ENCODE results near the gene AVPR2.

The AVPR2 gene

DNA sequence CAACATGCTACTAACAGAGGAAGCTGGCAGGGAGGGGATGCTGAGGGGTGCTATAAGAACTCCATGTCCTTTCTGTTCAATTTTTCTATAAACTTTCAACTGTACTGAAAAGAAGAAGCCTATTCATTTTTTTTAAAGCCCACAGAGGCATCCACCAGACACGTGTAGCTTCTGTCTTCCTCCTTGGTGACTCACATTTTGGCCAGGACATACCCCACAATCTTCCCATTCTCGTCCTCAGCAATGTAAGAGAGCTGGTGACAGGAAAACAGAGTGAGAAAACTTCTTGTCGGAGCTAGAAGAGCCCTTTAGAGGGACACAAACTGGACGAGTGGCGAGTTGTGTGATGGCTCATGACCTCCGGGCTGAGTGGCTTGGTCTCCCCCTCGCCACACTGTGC lies 29.3 kb downstream of the AVPR2 start:
- DNase-seq: no peak

DNA sequence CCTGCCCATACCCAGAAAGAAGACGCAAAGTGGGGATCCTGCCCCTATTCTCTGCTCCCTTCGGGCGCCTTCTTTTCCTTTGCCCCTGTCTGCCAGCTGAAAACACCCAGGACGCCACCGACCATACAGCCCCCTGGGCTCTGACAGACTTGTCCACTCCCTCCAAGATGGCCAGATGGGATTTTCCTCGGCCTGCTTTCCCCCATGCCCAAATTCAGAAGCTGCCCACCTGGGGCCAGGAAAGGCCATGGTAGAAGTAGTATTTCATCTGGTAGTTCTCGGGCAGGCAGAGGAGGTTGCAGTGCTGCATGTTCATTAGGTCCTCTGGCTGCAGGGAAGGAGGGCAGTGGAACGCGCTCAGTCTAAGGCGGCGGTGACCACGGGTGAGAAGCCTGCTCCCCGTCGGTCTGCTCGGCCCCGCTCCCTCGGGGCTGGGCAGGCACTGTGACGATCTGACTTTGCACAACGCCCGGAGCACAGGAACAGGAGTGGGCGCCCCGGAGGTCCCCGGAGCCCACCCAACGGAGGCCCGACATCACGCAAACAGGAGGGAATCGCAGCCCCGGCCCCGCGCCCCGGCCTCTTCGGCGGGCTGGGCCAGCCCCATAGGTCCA lies 29.8 kb downstream of the AVPR2 start:
- DNase-seq: no peak

DNA sequence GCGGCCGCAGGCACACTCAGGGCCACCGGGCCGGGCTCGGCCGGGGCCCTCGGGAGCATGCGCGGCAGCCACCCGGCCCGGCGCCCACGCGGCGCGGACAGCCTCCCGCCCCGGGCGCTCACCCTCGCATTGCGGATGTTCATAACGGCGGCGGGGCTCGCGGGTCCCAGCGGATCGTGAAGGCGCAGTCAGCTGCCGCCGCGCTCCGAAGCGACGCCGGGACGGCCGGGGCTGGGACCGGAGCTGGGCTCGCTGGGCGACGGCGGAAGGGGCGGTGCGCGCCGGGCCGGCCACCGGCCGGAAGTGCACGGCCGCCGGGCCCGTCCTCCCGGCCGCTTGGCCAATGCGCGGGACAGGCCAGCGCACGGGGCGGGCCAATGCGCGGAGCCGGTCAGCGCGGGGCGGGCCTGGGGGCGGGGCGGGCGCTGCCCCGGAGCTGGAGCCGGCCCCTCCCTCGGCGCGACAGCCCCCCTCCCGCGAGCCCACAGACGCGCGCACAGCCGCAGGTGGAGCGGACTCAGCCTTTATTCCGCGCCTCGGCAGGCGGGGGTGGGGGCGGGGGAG lies 30.4 kb downstream of the AVPR2 start, which contains the start of gene NAA10:
Gene NAA10, minus strand, starts transcription at position 276 of the 564 bp plus-strand sequence. Its CDS starts 133 bp downstream, at position 143.
- peak; percentile 88 for DNase-seq

DNA sequence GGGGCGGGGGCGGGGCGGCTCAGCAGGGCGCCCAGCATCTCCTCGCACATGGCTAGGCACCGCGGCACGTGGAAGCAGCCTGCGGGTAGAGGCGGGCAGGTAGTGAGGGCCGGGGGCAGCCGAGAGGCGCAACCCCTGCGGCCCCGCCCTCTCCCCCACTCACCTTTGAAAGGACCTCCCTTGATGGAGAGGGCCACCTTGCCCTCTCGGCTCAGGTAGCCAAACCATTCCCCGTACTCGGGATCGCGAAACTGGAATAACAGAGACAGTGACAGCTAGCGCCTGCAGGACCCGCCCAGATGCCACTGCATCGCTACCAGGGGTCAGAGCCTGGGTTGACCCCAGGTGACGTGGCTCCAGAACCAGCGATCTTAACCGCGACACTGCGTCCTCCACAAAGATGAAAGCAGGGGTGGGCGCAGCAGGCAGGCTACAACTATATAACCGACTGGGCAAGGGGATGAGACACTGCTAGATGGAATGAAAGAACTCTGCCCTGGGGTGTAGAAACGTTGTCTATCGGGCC lies 30.9 kb downstream of the AVPR2 start:
- DNase-seq: no peak

DNA sequence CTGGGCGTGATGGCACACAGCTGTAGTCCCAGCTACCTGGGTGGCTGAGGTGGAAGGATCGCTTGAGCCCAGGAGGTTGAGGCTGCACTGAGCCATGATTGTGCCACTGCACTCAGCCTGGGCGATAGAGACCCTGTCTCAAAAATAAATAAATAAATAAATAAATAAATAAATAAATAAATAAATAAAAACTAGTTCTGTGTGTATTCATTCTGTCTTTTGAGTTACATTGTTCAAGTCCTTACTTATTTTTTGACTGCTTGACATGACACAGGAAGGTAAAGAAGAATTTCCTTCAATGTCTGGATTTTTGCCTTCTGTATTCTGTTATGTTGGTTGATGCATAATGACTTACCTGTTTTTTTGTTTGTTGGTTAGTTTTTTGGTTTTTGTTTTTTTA lies 32.6 kb downstream of the AVPR2 start:
- no peak for DNase-seq

DNA sequence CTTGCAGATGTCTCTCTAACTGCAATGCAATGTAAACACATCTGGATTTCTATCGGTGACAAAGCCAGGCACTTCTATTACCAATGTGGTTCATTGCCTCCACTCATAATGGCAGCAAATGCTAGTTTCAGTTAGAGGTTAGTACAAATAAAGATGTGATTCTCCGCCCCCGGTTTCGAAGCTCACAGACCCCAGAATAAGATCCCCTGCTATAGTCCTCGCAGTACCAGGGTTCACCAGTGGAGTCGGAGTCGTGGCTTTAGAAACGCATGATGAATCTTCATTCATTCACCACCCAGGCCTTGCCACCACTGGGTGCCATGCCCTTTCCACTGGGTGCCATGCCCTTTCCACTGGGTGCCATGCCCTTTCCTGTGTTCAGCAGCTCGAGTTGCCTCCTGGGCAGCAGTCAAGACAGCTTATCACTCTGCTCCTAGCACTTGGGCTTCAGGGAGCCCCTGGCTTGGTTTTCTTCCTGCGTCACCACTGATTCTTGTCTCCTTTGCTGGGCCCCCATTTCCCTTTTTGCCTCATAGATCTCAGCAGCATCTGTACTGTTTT lies 33.8 kb downstream of the AVPR2 start:
- DNase-seq: no peak

DNA sequence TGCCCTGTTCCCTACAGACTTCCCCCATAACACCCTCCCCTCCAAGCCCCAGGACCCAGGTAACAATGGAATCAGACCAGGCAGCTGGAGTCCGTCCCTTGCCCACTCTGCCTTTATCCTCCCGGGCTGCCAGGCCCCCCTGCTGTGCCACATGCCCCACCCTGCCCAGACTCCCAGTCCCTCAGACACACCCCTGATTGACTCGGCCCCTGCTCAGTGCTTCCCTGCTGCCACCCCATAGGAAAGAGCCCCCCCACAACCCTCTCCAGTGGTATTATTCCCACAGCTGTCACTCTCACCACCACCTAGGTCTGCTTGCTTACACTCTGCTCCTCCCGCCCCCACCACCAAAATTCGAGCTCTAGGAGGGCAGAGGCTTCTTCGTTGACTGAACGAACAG lies 35.1 kb downstream of the AVPR2 start:
- DNase-seq: no peak

DNA sequence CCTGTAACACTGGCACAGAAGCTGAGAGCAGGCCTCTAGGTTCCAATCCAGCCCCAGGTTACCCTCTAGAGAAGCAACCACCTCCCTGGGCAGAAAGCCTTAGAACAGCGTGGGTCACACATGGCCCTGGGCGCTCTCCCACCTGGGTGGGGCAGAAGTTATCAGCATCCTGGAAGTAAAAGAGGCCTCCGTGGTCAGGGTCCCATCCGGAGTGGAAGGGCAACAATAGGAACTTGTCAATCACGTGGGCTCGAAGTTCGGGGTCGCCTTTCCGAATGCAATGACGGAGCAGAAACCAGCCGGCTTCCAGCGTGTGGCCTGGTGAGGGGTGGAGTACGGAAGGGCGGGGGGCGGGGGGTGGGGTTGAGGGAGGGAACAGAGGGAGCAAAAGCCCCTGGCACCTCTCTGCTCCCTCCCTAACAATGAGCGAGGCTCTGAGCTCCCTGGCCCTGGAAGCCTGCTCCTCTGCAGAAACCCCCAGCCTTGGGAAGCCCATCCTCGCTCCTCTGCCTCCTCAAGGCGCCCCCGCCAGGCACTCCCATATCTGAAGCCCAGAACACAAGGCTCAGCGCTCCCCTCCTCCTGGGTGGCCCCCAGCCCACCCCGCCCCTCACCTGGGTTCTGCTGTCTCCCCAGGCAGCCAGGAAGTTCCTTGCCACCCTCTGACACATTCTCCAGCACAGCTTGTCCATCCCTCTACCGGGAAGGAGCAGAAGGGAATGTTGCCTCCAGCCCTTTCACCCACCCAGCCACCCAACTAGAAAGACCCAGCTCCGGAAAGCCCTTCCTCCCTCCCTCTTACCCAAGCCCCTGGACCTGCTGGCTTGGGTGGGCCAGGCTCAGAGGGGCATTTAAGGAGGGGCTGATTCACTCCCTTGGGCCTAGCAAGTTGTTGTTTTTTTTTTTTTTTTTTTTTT lies 37.1 kb downstream of the AVPR2 start:
- no peak for DNase-seq

DNA sequence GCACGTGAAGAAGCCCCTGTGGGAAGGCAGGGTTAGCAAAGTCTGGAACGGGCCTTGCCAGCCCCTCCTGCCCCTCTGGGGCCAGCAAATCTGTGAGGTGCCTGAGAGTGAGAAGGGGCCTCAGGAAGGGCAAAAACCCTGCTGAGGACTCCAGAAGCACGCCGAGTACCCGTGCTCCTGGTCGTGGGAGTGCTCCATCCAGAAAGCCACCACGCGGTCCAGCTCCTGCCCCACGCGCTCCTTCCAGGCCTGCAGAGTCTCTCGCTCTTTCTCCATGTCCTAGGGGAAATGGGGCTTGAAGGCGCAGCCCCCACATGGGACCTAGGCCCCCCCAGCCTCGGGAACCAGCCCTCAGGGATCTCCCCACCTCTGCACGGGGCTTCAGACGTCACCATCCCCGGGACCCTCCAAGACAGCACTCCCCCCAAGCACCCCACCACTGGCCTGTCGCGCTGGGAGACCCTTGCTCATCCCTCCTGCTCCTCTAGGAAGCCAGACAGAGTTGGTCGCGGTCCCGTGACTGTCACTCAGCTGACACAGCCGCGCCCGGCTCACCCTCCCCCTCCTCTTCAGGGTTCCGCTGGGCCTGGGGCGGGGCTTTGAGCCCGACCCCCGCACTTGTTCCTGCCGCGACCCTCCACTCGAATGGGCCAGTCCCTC lies 39.8 kb downstream of the AVPR2 start, which contains the start of gene RENBP:
Gene RENBP, minus strand, starts transcription at position 504 of the 660 bp plus-strand sequence. Its CDS starts 33 bp downstream, at position 471.
- peak; percentile 73 for DNase-seq

DNA sequence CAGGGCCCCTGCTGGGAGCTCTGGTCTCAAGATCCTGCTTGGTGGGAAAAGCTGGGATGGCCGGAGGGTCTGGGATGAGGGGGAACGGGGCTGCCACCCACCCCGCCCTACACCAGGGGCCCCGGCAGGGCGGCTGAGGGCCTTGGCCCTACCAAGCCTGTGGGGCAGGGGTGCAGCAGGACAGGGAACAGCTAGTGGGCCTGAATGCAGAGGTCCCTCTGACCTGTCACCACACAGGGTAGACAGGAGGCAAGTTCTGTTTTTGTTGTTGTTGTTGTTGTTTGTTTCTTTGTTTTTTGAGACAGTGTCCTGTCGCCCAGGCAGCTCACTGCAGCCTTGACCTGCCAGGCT lies 40.3 kb downstream of the AVPR2 start:
- DNase-seq: no peak

DNA sequence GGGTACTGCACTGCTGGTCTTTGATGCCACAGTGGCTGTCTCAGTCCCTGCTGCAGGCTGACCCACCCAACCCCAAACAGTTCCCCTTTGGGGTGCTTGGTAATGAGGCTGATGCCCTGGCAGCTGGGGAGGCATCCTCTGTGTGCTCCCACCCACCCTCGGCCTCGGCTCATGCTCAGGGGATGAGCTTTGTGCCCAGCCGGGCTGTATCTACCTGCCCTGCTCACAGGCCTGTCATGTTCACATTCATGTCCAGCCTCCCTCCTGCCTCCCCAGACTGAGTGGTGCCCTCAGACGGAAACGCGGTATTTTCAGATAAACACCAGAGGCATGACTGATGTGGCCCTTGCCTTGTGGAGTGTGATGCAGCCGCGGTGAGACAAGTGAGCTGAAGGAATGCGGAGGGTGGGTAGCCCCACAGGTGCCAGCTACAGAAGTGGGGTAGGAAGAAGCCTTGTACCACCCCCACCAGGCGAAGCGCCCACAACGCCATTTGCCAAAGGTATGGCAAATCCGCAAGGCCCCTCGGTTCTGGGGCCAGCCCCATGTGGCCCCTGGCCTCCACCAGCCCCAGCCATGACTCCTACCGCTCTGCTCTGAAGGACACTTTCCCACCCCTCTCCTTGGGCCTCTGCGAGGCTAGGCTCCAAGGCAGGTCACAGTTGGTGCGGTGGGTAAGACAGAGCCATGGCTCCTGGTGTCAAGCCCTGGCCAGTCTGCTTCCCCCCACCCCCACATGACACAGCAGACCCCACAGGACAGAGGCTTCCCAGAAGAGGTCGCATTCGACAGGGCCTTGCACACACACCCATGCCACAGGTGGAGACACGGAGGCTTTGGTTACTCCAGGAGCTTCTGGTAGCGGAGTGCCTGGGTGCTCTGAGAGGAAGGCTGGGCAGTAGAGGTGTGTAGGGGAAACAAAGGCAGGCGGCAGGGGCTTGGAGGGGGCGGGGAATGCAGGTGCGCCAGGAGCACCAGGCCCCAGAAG lies 41.8 kb downstream of the AVPR2 start:
- no peak for DNase-seq

DNA sequence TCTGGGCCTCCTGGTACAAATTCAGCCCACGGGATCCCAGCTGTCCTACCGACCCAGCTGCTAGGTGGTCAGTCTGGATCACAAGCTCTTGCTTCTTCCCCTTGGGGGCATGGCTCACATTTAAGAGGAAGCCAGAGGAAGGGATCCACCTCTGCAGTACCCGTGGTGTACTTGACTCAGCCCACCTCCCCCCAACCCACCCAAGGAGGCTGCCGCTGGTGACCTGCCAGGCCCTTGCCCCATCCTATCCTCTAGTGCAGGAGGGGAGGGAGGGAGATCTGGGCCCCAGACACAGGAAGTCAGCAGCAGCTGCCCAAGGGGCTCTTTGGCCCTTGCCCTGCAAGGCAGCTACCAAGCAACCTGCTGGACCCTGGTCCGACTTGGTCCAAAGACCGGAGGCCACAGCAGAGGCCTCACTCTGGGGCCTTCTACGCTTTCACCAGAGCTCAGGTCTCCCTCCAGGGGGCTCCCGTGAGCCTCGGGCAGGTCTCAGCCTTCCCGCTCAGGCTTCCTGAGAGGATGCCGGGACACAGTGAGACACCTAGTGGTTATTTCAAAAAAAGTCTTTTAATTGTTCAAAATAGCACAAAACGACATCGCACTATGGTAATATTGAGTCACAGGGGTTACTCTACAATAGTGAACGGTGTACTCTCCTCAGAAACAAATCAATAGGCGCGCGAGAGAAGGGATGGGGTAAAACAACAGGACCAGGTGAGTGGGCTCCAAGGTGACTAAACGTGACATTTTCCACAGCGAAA lies 42.7 kb downstream of the AVPR2 start:
- peak; percentile 91 for DNase-seq

DNA sequence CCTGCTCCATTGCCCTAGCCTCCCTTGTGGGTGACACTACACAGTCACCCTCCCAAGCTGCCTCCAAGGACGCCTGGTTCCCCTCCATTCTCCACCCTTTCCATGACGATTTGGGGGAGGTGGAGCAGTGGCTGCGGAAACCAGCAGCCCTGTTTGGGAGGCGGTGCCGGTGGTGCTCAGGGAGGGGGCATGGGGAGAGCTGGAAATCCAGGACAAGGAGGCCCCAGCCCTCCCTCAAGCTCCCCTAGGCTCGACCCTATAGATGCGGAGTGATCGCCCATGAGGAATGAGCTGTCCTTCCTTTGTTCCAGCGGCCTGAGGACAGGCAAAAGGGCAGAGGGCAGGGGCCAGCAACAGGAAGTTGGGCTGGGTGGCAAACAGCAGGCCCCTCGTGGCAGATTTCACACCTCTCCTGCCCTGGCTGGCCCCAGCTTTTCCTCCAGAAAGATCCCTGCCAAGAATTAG lies 43.6 kb downstream of the AVPR2 start:
- DNase-seq: no peak

DNA sequence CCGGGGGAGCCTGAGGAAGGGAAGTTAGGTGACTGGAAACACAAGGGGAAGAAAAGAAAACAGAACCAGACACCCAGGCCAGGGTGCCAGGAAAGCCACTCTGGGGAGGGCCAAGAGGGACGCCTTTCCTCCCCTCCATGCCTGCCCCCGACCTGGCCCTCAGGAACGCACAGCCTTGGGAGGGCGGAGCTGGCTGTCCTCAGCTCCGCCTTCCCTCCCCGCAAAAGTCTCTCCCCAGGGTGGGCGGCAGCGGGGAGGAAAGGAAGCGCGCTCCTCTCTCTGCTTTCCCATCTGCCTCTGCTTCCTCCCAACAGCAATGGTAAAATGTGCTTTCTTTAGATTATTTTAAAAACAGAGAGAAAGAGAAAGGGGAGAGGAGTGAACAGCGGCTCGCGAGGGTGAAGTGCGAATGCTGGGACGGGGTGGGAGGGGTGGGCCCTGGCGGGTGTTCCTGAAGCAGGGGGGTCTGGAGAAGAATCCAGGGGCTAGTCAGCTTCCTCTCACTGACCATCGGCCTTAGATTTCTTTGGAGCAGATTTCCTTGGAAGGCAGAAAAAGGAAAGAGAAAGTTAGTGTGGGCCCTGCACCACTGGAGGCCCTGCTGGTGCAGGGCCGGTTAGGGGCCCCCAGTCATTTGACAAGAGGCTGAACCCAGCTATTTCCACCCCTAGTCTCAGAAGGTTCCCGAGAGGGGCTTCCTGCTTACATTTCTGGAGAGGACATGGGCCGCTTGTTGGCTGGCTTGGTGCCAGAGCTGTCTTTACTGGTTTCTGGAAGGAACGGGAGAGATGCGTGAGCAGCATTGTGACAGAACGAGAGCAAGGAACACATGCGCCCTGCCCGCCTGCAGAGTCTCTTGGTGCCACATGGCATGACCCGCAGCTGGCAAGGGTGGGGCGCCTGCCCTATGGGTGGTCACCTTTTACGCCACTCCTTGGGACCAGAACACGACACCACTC lies 44.7 kb downstream of the AVPR2 start:
- no peak for DNase-seq

DNA sequence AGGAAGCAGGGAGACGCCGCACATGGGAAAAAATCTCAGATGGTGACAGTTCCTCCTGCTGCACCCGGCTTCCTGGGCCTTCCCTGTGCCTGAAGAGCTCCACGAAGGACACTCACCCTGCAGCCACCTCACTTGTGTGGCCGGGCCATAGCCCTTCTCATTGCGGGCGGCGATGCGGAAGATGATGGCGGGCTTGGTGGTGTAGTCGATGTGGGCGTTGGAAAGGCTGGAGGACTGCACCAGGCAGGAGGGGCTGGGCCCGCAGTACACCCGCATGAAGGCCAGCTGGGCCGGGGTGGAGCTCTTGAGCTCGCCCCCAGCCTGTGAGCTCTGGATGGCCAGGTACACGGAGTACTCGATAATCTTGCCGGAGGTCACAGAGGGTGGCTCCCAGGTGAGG lies 45.7 kb downstream of the AVPR2 start:
- DNase-seq: no peak

DNA sequence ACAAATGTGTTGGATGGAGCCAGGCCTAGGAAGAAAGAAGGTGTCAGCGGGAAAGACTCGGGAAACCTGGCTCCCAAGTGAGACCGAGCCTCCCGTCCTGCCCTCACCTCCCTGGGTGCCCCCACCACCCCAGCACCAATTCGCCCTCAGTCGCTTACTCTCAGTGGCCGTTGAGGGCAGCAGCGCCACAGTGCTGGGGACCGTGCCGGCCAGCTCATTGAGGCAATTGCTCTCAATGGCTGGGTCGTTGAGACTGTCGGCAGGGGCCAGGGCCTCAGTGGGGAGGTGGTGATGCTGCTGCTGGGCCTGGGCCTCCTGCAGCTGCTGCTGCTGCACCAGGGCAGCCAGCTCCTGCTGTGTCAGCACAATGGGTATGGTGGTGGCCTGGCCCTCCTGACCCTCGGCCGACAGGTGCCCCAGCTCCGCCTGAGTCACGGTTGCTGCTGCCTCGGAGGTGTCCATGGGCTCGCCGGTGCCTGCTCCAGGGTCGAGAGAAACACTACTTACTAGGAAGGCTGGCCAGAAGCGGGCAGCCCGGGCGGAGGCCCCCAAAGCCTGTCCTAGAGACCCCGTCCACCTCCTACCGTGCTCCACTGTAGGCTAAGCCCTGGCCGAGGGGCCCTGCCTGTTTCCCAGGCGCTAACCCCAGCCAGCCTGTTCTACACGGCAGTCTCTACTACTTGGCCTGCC lies 47.4 kb downstream of the AVPR2 start:
- no peak for DNase-seq

DNA sequence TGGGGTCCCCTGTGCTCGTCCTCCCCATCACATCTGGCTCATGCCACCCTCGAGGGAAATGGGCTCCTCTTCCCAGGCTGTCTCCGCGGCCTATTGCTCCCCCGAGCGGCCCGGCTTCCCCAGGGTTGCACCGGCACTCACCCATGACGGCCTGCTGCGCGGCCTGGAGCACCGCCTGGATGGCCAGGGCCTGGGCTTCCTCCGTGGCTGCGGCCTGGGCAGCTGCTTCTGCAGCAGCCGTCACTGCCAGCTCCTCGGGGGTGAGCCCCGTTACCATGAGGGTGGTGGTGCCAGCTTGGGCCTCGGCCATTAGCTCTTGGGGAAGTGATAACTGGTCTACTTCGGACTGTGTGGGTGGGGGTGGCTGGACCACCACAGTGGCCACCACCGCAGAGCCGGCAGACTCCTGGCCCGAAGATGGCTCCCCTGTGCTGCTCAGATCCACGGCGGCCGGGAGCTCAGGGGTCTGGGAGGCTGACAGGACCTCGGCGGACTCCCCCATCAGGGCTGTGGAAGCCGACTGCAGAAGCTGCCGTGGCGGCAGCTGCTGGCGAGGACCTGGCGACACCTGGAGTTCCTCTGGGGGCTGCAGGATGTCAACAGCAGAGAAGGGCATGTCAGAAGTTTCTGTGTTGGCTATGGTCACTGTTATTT lies 48.0 kb downstream of the AVPR2 start:
- no peak for DNase-seq

DNA sequence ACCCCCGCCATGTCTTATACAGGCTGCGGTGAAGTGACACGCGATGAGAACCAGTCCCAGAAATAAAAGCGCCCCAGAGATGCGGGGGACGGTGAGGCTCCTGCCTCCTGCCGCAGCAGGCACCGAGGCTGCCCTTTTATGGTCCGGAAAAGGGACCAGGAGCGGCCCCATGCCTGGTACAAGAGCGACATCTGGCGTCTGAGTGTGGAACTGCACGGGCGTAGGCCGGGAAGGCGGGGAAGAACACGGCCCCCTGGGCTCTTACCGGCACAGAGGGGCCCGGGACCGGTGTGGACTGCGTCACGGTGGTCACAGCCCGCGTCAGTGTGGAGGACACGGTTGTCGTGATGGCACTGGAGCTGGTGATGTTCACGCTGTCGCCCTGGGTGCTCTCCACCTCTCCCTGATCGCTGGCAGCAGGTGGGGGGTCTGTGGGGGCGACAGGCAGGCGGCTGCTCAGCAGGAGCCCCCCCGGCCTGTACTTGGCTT lies 48.9 kb downstream of the AVPR2 start:
- peak; percentile 79 for DNase-seq
